ENCODE results near the gene FGF11.

DNA sequence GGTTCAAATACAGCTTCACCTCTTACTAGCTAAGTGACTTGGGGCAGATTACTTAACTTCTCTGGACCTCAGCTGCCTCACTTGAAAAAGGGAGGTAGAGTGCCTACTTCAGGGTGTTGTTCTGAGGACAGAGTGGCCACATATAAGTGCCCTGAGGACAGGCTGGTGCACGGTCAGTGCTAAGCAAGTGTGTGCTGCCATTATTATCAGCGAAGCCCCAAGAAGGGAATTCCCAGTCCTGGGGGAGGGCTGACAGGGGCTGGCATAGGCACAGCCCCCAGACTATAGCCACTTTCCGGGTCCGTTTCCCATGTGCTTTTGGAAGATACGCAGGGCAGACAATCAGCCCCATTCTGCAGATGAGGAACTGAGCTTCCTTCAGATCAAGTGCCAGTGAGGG is 37.6 kb downstream of the FGF11 start:
- TF ChIP-seq CTCF (conservative IDR thresholded peaks at IDR 0.05 in 1 of 2, IDR thresholded peaks at IDR 0.05 in 1 of 2; ENCODE audit: extremely low read depth in 1 of 2, insufficient read depth in 1 of 2, low read depth in 1 of 2, low read length in 2 of 2) = no peak
- no peak for TF ChIP-seq EZH2 (IDR thresholded peaks at IDR 0.05; ENCODE audit: borderline replicate concordance, low read length)
